Stomach (tissue), 9 donors: ENCODE data around the gene TCF12. TPM values are rescaled to one million over a fixed set of nuclear protein-coding genes. Genes with fewer than 3 reads are reported as not detected.

Experiments
- DNase-seq, 2 donors: peaks; one replicate each; pipeline versions ENCODE4 v3.0.0 to v3.0.0-alpha.2; 2013 to 2019
- H3K27ac ChIP-seq, 5 donors: fragments of 200-600 bp in 4 of 5; sonication (generic) in 4 of 5; one replicate each; pipeline ENCODE4 v1.5.1; 2013 to 2019; ENCODE audit warnings: mild to moderate bottlenecking in 1 of 5, moderate library complexity in 1 of 5
- H3K27me3 ChIP-seq, 3 donors: fragments of 200-600 bp; sonication (generic); one replicate each; pipeline ENCODE4 v1.5.1; 2017 to 2019; ENCODE audit warnings: mixed run types in 1 of 3
- H3K36me3 ChIP-seq, 4 donors: fragments of 200-600 bp; sonication (generic); 1 replicate in 3 of 4; 2 replicates in 1 of 4; pipeline ENCODE4 v1.5.1; 2016 to 2019
- H3K4me1 ChIP-seq, 4 donors: fragments of 200-600 bp; sonication (generic); one replicate each; pipeline ENCODE4 v1.5.1; 2016 to 2019
- H3K4me3 ChIP-seq, 4 donors: fragments of 200-600 bp; sonication (generic) in 3 of 4; one replicate each; pipeline ENCODE4 v1.5.1; 2016 to 2019; ENCODE audit warnings: mild to moderate bottlenecking in 1 of 4
- H3K9me3 ChIP-seq, 4 donors: fragments of 200-600 bp; sonication (generic); one replicate each; pipeline ENCODE4 v1.5.1; 2016 to 2019
- CTCF ChIP-seq, 7 experiments: fragments of 450-650 bp in 4 of 7; fragments of 200-600 bp in 3 of 7; sonication (generic) in 3 of 7; IDR thresholded peaks; one replicate each; pipeline ENCODE4 v1.5.1; 2016 to 2019; ENCODE audit warnings: antibody characterized with exemption in 7 of 7, control low read depth in 2 of 7, mild to moderate bottlenecking in 1 of 7
- EP300 ChIP-seq: sonication (generic); formaldehyde crosslinking; IDR thresholded peaks from one replicate; pipeline ENCODE4 v1.6.1; 2017; ENCODE audit warnings: antibody characterized with exemption
- POLR2A ChIP-seq, 4 donors: fragments of 450-650 bp; IDR thresholded peaks; one replicate each; pipeline ENCODE4 v1.6.1; 2016; ENCODE audit warnings: antibody characterized with exemption in 4 of 4, control low read depth in 2 of 4, mild to moderate bottlenecking in 1 of 4, moderate library complexity in 1 of 4
- POLR2AphosphoS5 ChIP-seq, 3 donors: sonication (generic); formaldehyde crosslinking; IDR thresholded peaks; one replicate each; pipeline ENCODE4 v1.6.1; 2016; ENCODE audit warnings: antibody characterized with exemption in 3 of 3
- WGBS, 5 donors: extraction: QIAGEN DNeasy Blood & Tissue Kit in 3 of 5; methylation state at CpG; one replicate each; pipeline versions ENCODE4 v1.1.5 to v1.1.7; 2013 to 2018; 5-methylcytosine and 5-hydroxymethylcytosine counted together
- intact Hi-C: fragments of 100-400 bp; cut with DNase I; formaldehyde crosslinking; loops from one replicate; pipeline ENCODE4 v1.15.1; 2023; ENCODE audit warnings: low total_unique reads
- polyA plus RNA-seq, 3 donors: library from polyadenylated mRNA; stranded (reverse); fragments of 200-250 nt; gene quantifications; one replicate each; pipeline ENCODE4 v1.2.3, GENCODE V29; 2013
- total RNA-seq, 5 donors: library from RNA; depleted of rRNA; stranded (reverse); fragments of >200 nt; gene quantifications; one replicate each; pipeline versions ENCODE4 v1.1.0 to v1.2.3, GENCODE V29; 2014 to 2016
- donor health status: healthy with polysubstance abuse.
- donor health status: Bipolar disorder and iron deficiency.
- donor health status: healthy.

The TCF12 gene
- total and polyA plus RNA-seq, 8 donors = 11.2 to 462 (median 130) TPM

DNA sequence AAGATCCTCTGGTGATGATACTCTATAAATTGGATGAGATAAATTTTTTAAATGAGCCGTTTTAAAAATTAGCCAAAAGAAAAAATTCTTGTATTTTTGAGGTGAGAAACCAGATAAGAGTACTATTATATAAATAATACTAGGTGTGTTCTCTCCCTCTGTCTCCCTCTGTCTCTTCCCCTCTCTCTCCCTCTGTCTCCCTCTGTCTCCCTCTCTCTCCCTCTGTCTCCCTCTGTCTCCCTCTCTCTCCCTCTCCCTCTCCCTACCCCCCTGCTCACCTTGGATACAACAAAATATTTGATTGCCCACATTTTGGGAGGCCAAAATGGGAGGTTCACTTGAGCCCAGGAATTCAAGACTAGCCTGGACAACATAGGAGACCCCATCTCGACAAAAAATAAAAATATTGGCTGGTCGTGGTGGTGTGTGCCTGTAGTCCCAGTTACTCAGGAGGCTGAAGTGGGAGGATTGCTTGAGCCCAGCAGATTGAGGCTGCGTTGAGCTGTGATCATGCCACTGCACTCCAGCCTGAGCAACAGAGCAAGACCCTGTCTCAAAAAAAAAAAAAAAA is 168.5 kb downstream of the TCF12 start:
- intact Hi-C loops = no loop called here
- Histone ChIP-seq H3K4me3 (no peak overlapping the region), H3K27ac (no peak overlapping the region), H3K9me3 (no peaks in the 10 kb centered on the region), H3K27me3 (no peaks in the 10 kb centered on the region), H3K4me1 (peaks cover 0 to 46% (median 22%) of the 10 kb centered on the region in 4 donors), H3K36me3 (peaks cover 0 to 4% (median 0%) of the 10 kb centered on the region in 4 donors)
- DNase-seq = no peak
- TF ChIP-seq POLR2AphosphoS5 (IDR thresholded peaks at IDR 0.05) (no peak), CTCF (IDR thresholded peaks at IDR 0.05) (no peak), POLR2A (IDR thresholded peaks at IDR 0.05) (no peak), EP300 (no peak)
- WGBS, 5 donors = 95 to 98% (median 97%) methylated on average over 4 of the region's 4 CpGs

DNA sequence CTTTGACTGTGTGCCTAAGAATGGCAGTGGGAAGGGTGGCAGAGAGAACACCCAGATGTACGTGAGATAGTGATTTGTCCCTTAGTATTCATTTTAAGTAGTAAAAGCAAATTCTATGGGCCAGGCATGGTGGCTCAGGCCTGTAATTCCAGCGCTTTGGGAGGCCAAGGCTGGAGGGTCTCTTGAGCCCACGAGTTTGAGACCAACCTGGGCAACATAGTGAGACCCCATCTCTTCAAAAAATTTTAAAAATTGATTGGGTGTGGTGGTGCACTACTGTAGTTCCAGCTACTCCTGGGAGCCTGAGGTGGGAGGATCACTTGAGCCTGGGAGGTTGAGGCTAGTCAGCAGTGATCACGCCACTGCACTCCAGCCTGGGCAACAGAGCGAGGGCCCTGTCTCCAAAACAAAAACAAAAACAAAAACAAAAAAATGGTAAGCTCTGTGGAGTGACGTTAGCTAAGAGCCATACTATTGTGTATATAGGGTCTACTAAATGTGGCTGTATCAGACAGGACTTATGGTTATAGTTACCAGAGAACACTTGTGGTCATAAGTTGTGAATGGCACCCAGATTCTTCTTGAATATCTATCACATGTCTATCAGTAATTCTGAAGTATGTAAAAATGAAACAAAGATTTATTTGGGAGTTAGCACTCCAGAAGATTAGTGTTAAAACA is 171.5 kb downstream of the TCF12 start:
- H3K4me1 ChIP-seq = peaks cover 0 to 19% (median 5%) of the 10 kb centered on the region in 4 donors
- H3K27me3 ChIP-seq = no peaks in the 10 kb centered on the region
- H3K27ac ChIP-seq = no peak overlapping the region
- no peaks in the 10 kb centered on the region for H3K9me3 ChIP-seq
- peaks cover 0 to 28% (median 18%) of the 10 kb centered on the region in 4 donors for H3K36me3 ChIP-seq
- no peak for TF ChIP-seq EP300
- TF ChIP-seq CTCF (IDR thresholded peaks at IDR 0.05) = no peak
- TF ChIP-seq POLR2AphosphoS5 (IDR thresholded peaks at IDR 0.05) = no peak
- TF ChIP-seq POLR2A (IDR thresholded peaks at IDR 0.05) = no peak
- no peak for DNase-seq
- intact Hi-C loops = no loop called here
- WGBS, 5 donors = 95 to 97% (median 97%) methylated on average over 6 of the region's 6 CpGs
- H3K4me3 ChIP-seq = no peak overlapping the region

- H3K4me3 ChIP-seq = no peak overlapping the region
- no peak overlapping the region for H3K27ac ChIP-seq
- H3K36me3 ChIP-seq = peaks cover 0 to 28% (median 20%) of the 10 kb centered on the region in 4 donors
- DNase-seq = peak in 1 of 2 donors; percentile 23
- H3K4me1 ChIP-seq = peaks cover 0 to 14% (median 3%) of the 10 kb centered on the region in 4 donors
- intact Hi-C loops = no loop called here
- no peaks in the 10 kb centered on the region for H3K27me3 ChIP-seq
- WGBS, 5 donors = 56 to 87% (median 70%) methylated on average over 4 of the region's 4 CpGs
- TF ChIP-seq EP300 (no peak), POLR2A (IDR thresholded peaks at IDR 0.05) (no peak), CTCF (IDR thresholded peaks at IDR 0.05) (no peak), POLR2AphosphoS5 (IDR thresholded peaks at IDR 0.05) (no peak)
- no peaks in the 10 kb centered on the region for H3K9me3 ChIP-seq
Observed at GRCh38 chr15:57090496-57090859, 172.0 kb downstream of the TCF12 start.

DNA sequence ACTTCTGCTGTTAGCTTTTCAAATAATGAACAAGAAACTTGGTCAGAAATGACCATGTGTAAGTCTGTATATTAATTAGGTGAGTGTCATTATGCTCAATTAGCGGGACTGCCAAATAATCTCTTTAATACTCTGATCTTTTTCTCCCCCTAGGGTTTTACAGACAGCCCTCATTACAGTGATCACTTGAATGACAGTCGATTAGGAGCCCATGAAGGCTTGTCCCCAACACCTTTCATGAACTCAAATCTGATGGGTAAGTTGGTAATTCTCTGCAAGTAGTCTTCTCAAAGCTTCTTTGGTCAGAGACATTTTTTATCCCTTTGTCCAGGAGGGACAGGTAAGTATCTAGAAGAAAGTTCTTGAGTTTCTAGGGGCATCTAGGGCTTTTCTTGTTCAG is 173.2 kb downstream of the TCF12 start:
- WGBS, 5 donors = 92 to 100% (median 95%) methylated on average over 2 of the region's 2 CpGs
- H3K36me3 ChIP-seq = peaks cover 0 to 28% (median 20%) of the 10 kb centered on the region in 4 donors
- no peaks in the 10 kb centered on the region for H3K27me3 ChIP-seq
- H3K4me3 ChIP-seq = no peak overlapping the region
- H3K9me3 ChIP-seq = no peaks in the 10 kb centered on the region
- intact Hi-C loops = no loop called here
- no peak for DNase-seq
- peaks cover 0 to 4% (median 0%) of the 10 kb centered on the region in 4 donors for H3K4me1 ChIP-seq
- TF ChIP-seq POLR2A (IDR thresholded peaks at IDR 0.05) (no peak), POLR2AphosphoS5 (IDR thresholded peaks at IDR 0.05) (no peak), EP300 (no peak), CTCF (IDR thresholded peaks at IDR 0.05) (no peak)
- no peak overlapping the region for H3K27ac ChIP-seq
